K562 (cell line): ENCODE measurements around the gene ENOSF1.

Experiments
- CTCF ChIP-seq, 3 experiments: IDR thresholded peaks in 2 of 3; conservative IDR thresholded peaks in 1 of 3; 2 replicates each; pipeline ENCODE4 v1.5.1; 2011 to 2012; ENCODE audit warnings: low read length in 3 of 3, mild to moderate bottlenecking in 3 of 3, control low read depth in 2 of 3, improper control_type of control experiment in 1 of 3, inconsistent platforms in 1 of 3, low read depth in 1 of 3, mixed read lengths in 1 of 3, moderate library complexity in 1 of 3; ENCODE audit not compliant: insufficient read depth in 2 of 3
- CXXC5 ChIP-seq: fragments of 250-450 bp; sonication (Bioruptor Pico); IDR thresholded peaks from 2 replicates; pipeline ENCODE4 v1.8.0; 2022; ENCODE audit warnings: inconsistent platforms, mild to moderate bottlenecking, moderate library complexity
- EZH2 ChIP-seq: IDR thresholded peaks from 2 replicates; pipeline ENCODE4 v1.6.1; 2012; ENCODE audit warnings: low read depth, mild to moderate bottlenecking, inconsistent platforms, low read length, borderline replicate concordance
- GABPA ChIP-seq: fragments of 200-800 bp; sonication (Bioruptor generic); conservative IDR thresholded peaks from 2 replicates; pipeline ENCODE4 v1.6.1; 2016; ENCODE audit warnings: low read depth, missing genetic modification characterization, missing compliant biosample characterization
- HDAC2 ChIP-seq: fragments of 450-650 bp; IDR thresholded peaks from 2 replicates; pipeline ENCODE4 v1.6.1; 2016; ENCODE audit warnings: mild to moderate bottlenecking
- TF ChIP-seq, protein P1 (sequence below), 2 experiments: IDR thresholded peaks in 1 of 2; conservative IDR thresholded peaks in 1 of 2; 2 replicates each; pipeline ENCODE4 v1.6.1; 2016; ENCODE audit warnings: low read depth in 2 of 2, mild to moderate bottlenecking in 1 of 2, missing compliant biosample characterization in 1 of 2, missing genetic modification characterization in 1 of 2, moderate library complexity in 1 of 2
- TF ChIP-seq, protein P2 (sequence below): fragments of 450-650 bp; IDR thresholded peaks from 2 replicates; pipeline ENCODE4 v1.6.1; 2014; ENCODE audit warnings: low read depth, mild to moderate bottlenecking, moderate library complexity, borderline replicate concordance

DNA sequence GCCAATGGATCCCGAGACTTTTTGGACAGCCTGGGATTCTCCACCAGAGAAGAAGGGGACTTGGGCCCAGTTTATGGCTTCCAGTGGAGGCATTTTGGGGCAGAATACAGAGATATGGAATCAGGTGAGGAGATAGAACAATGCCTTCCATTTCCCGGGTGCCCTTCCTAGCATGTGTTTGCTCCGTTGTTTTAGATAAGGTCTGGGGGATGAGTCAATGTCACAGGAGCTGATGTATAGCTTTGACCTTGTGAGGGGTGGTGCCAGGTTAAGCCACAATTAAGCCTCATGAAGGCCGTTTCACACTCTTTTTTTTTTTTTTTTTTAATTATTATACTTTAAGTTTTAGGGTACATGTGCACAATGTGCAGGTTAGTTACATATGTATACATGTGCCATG, 50.2 kb downstream of the ENOSF1 start:
- TF ChIP-seq CTCF (IDR thresholded peaks at IDR 0.05 in 2 of 3, conservative IDR thresholded peaks at IDR 0.05 in 1 of 3; ENCODE audit: insufficient read depth in 2 of 3, low read depth in 1 of 3, low read length in 3 of 3) (no peak), CXXC5 (no peak), EZH2 (no peak), GABPA (tag) (no peak), HDAC2 (no peak)
- TF ChIP-seq, protein P1, sequence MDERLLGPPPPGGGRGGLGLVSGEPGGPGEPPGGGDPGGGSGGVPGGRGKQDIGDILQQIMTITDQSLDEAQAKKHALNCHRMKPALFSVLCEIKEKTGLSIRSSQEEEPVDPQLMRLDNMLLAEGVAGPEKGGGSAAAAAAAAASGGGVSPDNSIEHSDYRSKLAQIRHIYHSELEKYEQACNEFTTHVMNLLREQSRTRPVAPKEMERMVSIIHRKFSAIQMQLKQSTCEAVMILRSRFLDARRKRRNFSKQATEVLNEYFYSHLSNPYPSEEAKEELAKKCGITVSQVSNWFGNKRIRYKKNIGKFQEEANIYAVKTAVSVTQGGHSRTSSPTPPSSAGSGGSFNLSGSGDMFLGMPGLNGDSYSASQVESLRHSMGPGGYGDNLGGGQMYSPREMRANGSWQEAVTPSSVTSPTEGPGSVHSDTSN (CRISPR knock-in tag; IDR thresholded peaks at IDR 0.05; ENCODE audit: low read depth), result no peak
- TF ChIP-seq, protein P1 (tag; conservative IDR thresholded peaks at IDR 0.05; ENCODE audit: low read depth), result 0 out of 2 replicates have a peak, but pooled peaks have one; percentile 13
- TF ChIP-seq, protein P2, sequence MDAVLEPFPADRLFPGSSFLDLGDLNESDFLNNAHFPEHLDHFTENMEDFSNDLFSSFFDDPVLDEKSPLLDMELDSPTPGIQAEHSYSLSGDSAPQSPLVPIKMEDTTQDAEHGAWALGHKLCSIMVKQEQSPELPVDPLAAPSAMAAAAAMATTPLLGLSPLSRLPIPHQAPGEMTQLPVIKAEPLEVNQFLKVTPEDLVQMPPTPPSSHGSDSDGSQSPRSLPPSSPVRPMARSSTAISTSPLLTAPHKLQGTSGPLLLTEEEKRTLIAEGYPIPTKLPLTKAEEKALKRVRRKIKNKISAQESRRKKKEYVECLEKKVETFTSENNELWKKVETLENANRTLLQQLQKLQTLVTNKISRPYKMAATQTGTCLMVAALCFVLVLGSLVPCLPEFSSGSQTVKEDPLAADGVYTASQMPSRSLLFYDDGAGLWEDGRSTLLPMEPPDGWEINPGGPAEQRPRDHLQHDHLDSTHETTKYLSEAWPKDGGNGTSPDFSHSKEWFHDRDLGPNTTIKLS, result no peak
